ENCODE data around the gene PCSK6. TPM values are rescaled to one million over a fixed set of nuclear protein-coding genes. Genes with fewer than 3 reads are reported as not detected.

The PCSK6 gene
- total RNA-seq, 1 experiment from 2014 or later = 2.9 TPM

GRCh38 chr15:101359365-101359947, 130.1 kb downstream of the PCSK6 start:
- H3K9me3 Mint-ChIP-seq = peaks cover 3% of the 10 kb centered on the region
- no peaks in the 10 kb centered on the region for H3K27me3 Mint-ChIP-seq (ENCODE audit: low read depth)
- ChIA-PET CTCF (interaction anchor here (1.4 kb wide), 1 partner anchor 39 kb away, joined by 5 read pairs; no protein-coding TSS in a partner anchor), POLR2A (interaction anchor here (0.9 kb wide), 1 partner anchor 13 kb away, joined by 3 read pairs; no protein-coding TSS in a partner anchor)
- no peak for TF ChIP-seq ZNF416 (CRISPR knock-in tag; IDR thresholded peaks at IDR 0.05)
- no peak for TF ChIP-seq NR1H2 (CRISPR knock-in tag; IDR thresholded peaks at IDR 0.05)
- TF ChIP-seq FOXP4 (CRISPR knock-in tag; IDR thresholded peaks at IDR 0.05) = no peak
- no peak for TF ChIP-seq AFF4 (CRISPR knock-in tag; IDR thresholded peaks at IDR 0.05; ENCODE audit: borderline replicate concordance)
- no peak for TF ChIP-seq CREM (CRISPR knock-in tag; IDR thresholded peaks at IDR 0.05)
- no peak for TF ChIP-seq SMAD4 (CRISPR knock-in tag; IDR thresholded peaks at IDR 0.05)
- no peak for TF ChIP-seq NR3C1 (CRISPR knock-in tag; conservative IDR thresholded peaks at IDR 0.05; ENCODE audit: low read depth)
- TF ChIP-seq TP53 (CRISPR knock-in tag; IDR thresholded peaks at IDR 0.05) = no peak
- no peak for TF ChIP-seq EMX1 (CRISPR knock-in tag; IDR thresholded peaks at IDR 0.05)
- TF ChIP-seq NFE2L1 (CRISPR knock-in tag; IDR thresholded peaks at IDR 0.05) = no peak
- no peak for TF ChIP-seq ZNF671 (CRISPR knock-in tag; IDR thresholded peaks at IDR 0.05)
- TF ChIP-seq ATF2 (CRISPR knock-in tag; IDR thresholded peaks at IDR 0.05; ENCODE audit: borderline replicate concordance, low read depth) = no peak
- TF ChIP-seq ARID4B (CRISPR knock-in tag; IDR thresholded peaks at IDR 0.05; ENCODE audit: borderline replicate concordance) = no peak
- no peak for TF ChIP-seq ERG (CRISPR knock-in tag; IDR thresholded peaks at IDR 0.05)
- no peak for TF ChIP-seq GABPB1 (CRISPR knock-in tag; IDR thresholded peaks at IDR 0.05)
- TF ChIP-seq JUN (CRISPR knock-in tag; IDR thresholded peaks at IDR 0.05) = no peak
- DNase-seq (ENCODE audit: low spot score) = no peak
- ATAC-seq = no peak
- H3K4me3 Mint-ChIP-seq = no peak overlapping the region
- H3K36me3 Mint-ChIP-seq = no peaks in the 10 kb centered on the region
- H3K4me1 Mint-ChIP-seq = peaks cover 7% of the 10 kb centered on the region
- H3K27ac Mint-ChIP-seq = no peak overlapping the region
